Pons (tissue), 1 donor: Measurements from ENCODE around the gene HNRNPA3.
"Not testable (repeated sequence)": the region's sequence is repeated elsewhere in the genome, so short reads cannot be mapped to it uniquely, and the experiment has no call there.

Experiments
- DNase-seq: peaks from one replicate; pipeline ENCODE4 v3.0.0-alpha.2; 2016; ENCODE audit warnings: low spot score

The HNRNPA3 gene

GRCh38 chr2:177188482-177189469 lies 23.8 kb upstream of the HNRNPA3 start:
- no peak for DNase-seq

- no peak for DNase-seq
Measured at GRCh38 chr2:177190941-177191340, 21.7 kb upstream of the HNRNPA3 start.

GRCh38 chr2:177192788-177193187 lies 19.8 kb upstream of the HNRNPA3 start:
- no peak for DNase-seq

- DNase-seq, result no peak
Measured at GRCh38 chr2:177193240-177193639, 19.4 kb upstream of the HNRNPA3 start.

- DNase-seq, result no peak
Measured at GRCh38 chr2:177195194-177195593, 17.4 kb upstream of the HNRNPA3 start.

- DNase-seq, result not testable (repeated sequence)
Measured at GRCh38 chr2:177200419-177200818, 12.2 kb upstream of the HNRNPA3 start.

GRCh38 chr2:177201919-177202346 lies 10.7 kb upstream of the HNRNPA3 start:
- no peak for DNase-seq

GRCh38 chr2:177204417-177204816 lies 8.2 kb upstream of the HNRNPA3 start:
- no peak for DNase-seq

- DNase-seq, result no peak
Measured at GRCh38 chr2:177207101-177207500, 5.5 kb upstream of the HNRNPA3 start.

- no peak for DNase-seq
Measured at GRCh38 chr2:177211169-177211568, 1.4 kb upstream of the HNRNPA3 start.

GRCh38 chr2:177211576-177212105 lies 953 bp upstream of the HNRNPA3 start:
- DNase-seq, result peak; percentile 51

GRCh38 chr2:177212891-177213856 lies 580 bp downstream of the HNRNPA3 start:
- peak; percentile 74 for DNase-seq

GRCh38 chr2:177217247-177217843 lies 4.8 kb downstream of the HNRNPA3 start:
- DNase-seq, result no peak

- DNase-seq, result not testable (repeated sequence)
Measured at GRCh38 chr2:177219787-177220186, 7.2 kb downstream of the HNRNPA3 start.

GRCh38 chr2:177221534-177221933 lies 8.9 kb downstream of the HNRNPA3 start:
- no peak for DNase-seq

GRCh38 chr2:177221970-177222369 lies 9.4 kb downstream of the HNRNPA3 start:
- no peak for DNase-seq

- not testable (repeated sequence) for DNase-seq
Measured at GRCh38 chr2:177223436-177223835, 10.8 kb downstream of the HNRNPA3 start.

- DNase-seq, result no peak
Measured at GRCh38 chr2:177225965-177226360, 13.4 kb downstream of the HNRNPA3 start.

- no peak for DNase-seq
Measured at GRCh38 chr2:177229442-177230242, 17.0 kb downstream of the HNRNPA3 start.

GRCh38 chr2:177231270-177231669 lies 18.7 kb downstream of the HNRNPA3 start:
- no peak for DNase-seq
